Naive thymus-derived CD8-positive, alpha-beta T cell (primary cell): ENCODE results near the gene UBE3B. TPM values are rescaled to one million over a fixed set of nuclear protein-coding genes. Genes with fewer than 3 reads are reported as not detected.

Source experiments
- ATAC-seq, 2 donors: fragments of 150-1000 bp; cut with Tn5 transposase in 1 of 2; sonication (Bioruptor Pico), chemical (Tn5 transposase) in 1 of 2; 1 replicate in 1 of 2; 2 replicates in 1 of 2; pipeline ENCODE4 v1.10.0; 2021; ENCODE audit warnings: mild to moderate bottlenecking in 2 of 2, moderate library complexity in 2 of 2
- POLR2A ChIA-PET: fragments of 350-600 bp; sonication (Branson Sonifier 250); formaldehyde crosslinking; loops from one replicate; lab custom pipeline; 2021; ENCODE audit warnings: antibody characterized with exemption; lab: Charles Lee
- DNase-seq, 10 donors: peaks; one replicate each; pipeline versions ENCODE4 v3.0.0 to v3.0.0-alpha.2; 2020 to 2022
- H3K27ac Mint-ChIP-seq, 10 donors: one replicate each; pipeline ENCODE4 v1.8.0; 2020 to 2022; ENCODE audit warnings: mild to moderate bottlenecking in 10 of 10, mixed read lengths in 10 of 10, moderate library complexity in 4 of 10, inconsistent platforms in 1 of 10
- H3K27me3 Mint-ChIP-seq, 5 donors: one replicate each; pipeline ENCODE4 v1.8.0; 2021 to 2022; ENCODE audit warnings: mixed read lengths in 5 of 5
- H3K36me3 Mint-ChIP-seq, 3 donors: one replicate each; pipeline ENCODE4 v1.8.0; 2020 to 2022; ENCODE audit warnings: mixed read lengths in 3 of 3, mild to moderate bottlenecking in 2 of 3, inconsistent platforms in 1 of 3
- H3K4me1 Mint-ChIP-seq, 4 donors: one replicate each; pipeline ENCODE4 v1.8.0; 2021 to 2022; ENCODE audit warnings: mixed read lengths in 4 of 4
- H3K4me3 Mint-ChIP-seq, 10 donors: one replicate each; pipeline ENCODE4 v1.8.0; 2020 to 2022; ENCODE audit warnings: mild to moderate bottlenecking in 10 of 10, mixed read lengths in 10 of 10, moderate library complexity in 6 of 10, inconsistent platforms in 1 of 10
- H3K9me3 Mint-ChIP-seq, 9 donors: one replicate each; pipeline ENCODE4 v1.8.0; 2020 to 2022; ENCODE audit warnings: mixed read lengths in 9 of 9, mild to moderate bottlenecking in 3 of 9, inconsistent platforms in 1 of 9, moderate library complexity in 1 of 9
- polyA plus RNA-seq, 3 donors: library from polyadenylated mRNA; unstranded; fragments of 300-500 nt; fragmentation: Illumina TruSeq; gene quantifications; one replicate each; pipeline ENCODE4 v1.2.3, GENCODE V29; 2021
- total RNA-seq, 8 experiments: library from RNA in 2 of 8; stranded (reverse) in 2 of 8; gene quantifications; one replicate each; pipeline ENCODE4 v1.2.3 and lab custom pipeline; 2021 to 2026

UBE3B gene
- total and polyA plus RNA-seq, 5 experiments from 2014 or later: 14.0 to 48.7 (median 19.4) TPM

DNA sequence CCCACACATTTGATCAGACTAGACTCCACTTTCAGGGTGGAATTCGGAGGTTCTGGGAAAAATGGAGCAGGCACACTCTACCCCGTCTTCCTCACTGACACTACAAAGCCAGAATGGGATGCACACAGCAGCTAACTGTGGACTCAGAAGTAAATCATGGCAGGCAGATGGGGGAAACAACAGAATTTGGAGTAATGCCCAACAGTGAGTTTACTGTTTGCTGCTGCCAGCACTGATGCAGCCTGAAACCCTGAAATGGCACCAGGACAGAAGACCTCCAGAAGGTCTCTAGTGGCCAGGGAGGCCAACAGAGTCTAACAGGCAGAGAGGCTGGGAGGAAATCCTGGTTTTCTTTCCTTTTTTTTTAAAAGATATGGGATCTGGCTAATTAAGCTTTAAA, 24.9 kb upstream of the UBE3B start:
- Mint-ChIP-seq H3K4me3 (no peak overlapping the region), H3K27me3 (no peaks in the 10 kb centered on the region), H3K27ac (no peak overlapping the region), H3K4me1 (peaks cover 0 to 28% (median 3%) of the 10 kb centered on the region in 4 donors), H3K36me3 (peaks cover 0 to 92% (median 36%) of the 10 kb centered on the region in 3 donors), H3K9me3 (no peaks in the 10 kb centered on the region)
- DNase-seq: no peak
- ATAC-seq: no peak
- POLR2A ChIA-PET: no interaction called here

DNA sequence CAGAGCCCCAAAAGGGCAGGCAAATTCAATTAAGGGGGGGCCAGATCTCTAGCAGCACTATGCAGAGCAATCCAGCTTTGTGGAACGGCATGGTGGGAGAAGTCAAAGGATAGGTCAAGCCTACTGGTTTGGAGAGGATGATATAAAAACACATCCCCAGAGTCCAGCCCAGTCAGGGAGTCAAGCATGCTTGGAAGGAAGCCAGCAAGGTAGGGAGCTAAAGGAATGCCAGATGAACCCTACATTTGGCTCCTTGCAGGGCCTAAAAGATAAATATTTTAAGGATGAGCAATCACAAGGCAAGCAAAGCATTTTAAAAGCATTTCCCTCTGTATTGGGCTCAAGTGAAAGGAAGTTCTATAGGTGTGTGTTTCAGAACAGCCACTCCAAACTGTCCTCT, 21.7 kb upstream of the UBE3B start:
- no peak for ATAC-seq
- Mint-ChIP-seq H3K27ac (no peak overlapping the region), H3K9me3 (no peaks in the 10 kb centered on the region), H3K27me3 (no peaks in the 10 kb centered on the region), H3K4me3 (no peak overlapping the region), H3K36me3 (peaks cover 10 to 91% (median 30%) of the 10 kb centered on the region in 3 donors), H3K4me1 (peaks cover 7 to 43% (median 13%) of the 10 kb centered on the region in 4 donors)
- no peak for DNase-seq
- POLR2A ChIA-PET: no interaction called here

DNA sequence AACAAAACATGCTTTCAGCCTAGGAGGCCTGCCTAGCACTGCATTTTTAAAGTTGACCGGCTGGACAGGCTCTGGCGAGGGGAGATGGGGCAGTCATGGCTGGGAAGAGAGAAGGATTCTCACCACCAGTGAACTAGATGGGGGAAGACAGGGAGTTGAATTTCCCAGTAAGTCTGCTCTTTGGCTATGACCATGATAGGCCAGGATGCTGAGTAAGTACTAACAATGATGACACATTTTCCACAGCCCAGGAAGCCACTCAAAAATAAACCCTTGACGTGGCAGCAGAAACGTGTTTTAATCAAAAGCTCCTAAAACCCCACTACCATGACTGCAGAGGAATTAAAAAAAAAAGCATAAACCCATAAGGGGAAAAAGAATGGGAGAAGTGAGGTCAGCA, 19.3 kb upstream of the UBE3B start:
- Mint-ChIP-seq H3K27ac (peak overlapping the region in 3 of 10 donors; percentile 1 to 70 (median 56)), H3K36me3 (peaks cover 10 to 70% (median 28%) of the 10 kb centered on the region in 3 donors), H3K4me1 (peaks cover 12 to 53% (median 31%) of the 10 kb centered on the region in 4 donors), H3K27me3 (no peaks in the 10 kb centered on the region), H3K9me3 (no peaks in the 10 kb centered on the region), H3K4me3 (peak overlapping the region in 1 of 10 donors; percentile 32)
- POLR2A ChIA-PET: no interaction called here
- DNase-seq: no peak
- no peak for ATAC-seq

DNA sequence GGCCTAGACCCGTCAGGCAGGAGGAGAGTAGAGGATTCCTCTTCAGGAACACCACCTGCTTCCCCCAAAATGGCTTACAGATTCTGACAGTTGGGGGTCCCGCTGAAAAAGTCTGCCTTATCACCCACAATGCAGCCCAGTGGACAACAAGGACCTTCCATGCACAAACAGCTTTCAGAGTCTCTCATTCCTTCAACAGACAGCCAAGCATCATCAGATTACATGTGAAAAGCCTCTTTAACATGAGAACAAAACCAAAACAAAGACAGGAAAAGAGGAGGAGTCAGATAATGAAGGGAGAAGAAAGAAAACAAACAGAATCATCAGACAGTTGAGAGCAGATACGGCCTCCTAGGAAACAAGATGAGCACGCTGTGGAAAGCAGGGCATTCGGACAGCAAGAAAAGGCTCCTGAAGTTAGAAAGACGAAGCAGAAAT, 18.6 kb upstream of the UBE3B start:
- H3K27ac Mint-ChIP-seq: peak overlapping the region in 4 of 10 donors; percentile 7 to 68 (median 26)
- no peaks in the 10 kb centered on the region for H3K27me3 Mint-ChIP-seq
- H3K36me3 Mint-ChIP-seq: peaks cover 10 to 63% (median 28%) of the 10 kb centered on the region in 3 donors
- DNase-seq (no peak), ATAC-seq (no peak)
- H3K4me1 Mint-ChIP-seq: peaks cover 17 to 60% (median 38%) of the 10 kb centered on the region in 4 donors
- POLR2A ChIA-PET: no interaction called here
- no peaks in the 10 kb centered on the region for H3K9me3 Mint-ChIP-seq
- peak overlapping the region in 1 of 10 donors; percentile 11 for H3K4me3 Mint-ChIP-seq

DNA sequence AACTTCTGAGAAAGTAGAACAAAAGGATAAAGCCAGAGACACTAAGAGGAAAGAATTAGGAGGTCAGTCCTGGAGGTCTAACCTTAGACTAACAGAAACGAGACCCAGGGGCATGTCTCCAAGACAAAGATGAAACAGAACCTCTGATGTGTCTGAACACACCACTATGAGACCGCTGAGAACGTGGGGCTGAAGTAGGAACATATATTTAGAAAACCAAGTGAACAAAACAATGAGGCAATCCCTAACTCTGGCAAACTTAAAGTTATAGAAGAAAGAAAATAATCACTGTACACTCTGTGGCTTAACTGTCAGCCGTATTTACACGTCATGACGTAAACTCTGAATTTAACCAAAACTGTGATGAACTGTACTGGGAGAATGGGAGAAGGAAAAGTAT, 18.2 kb upstream of the UBE3B start:
- DNase-seq (no peak), ATAC-seq (no peak)
- peak overlapping the region in 2 of 10 donors; percentile 7 to 45 for H3K27ac Mint-ChIP-seq
- H3K9me3 Mint-ChIP-seq: no peaks in the 10 kb centered on the region
- H3K36me3 Mint-ChIP-seq: peaks cover 10 to 62% (median 26%) of the 10 kb centered on the region in 3 donors
- H3K4me3 Mint-ChIP-seq: no peak overlapping the region
- POLR2A ChIA-PET: no interaction called here
- H3K4me1 Mint-ChIP-seq: peaks cover 18 to 65% (median 43%) of the 10 kb centered on the region in 4 donors
- H3K27me3 Mint-ChIP-seq: no peaks in the 10 kb centered on the region

DNA sequence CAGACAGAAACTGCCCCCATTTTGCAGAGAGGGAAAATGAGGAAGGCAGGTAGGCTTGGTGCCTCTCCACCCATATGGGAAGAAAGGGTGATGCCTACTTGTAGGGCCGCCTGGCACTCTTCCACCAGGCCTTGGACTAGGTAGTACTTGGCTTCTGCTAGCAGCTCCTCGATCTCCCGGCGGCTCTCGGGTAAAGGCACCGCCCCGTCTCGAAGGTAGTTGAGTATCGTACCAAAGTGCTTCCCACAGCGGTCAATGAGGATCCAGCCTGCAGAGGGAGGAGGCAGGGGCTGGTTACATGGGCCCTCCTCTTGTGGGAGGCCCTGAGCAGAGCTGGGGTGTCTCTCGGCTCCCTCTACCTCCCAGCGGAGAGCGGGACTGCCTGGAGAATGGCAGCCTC, 16.9 kb upstream of the UBE3B start:
- no peak overlapping the region for H3K27ac Mint-ChIP-seq
- H3K27me3 Mint-ChIP-seq: no peaks in the 10 kb centered on the region
- peaks cover 25 to 71% (median 55%) of the 10 kb centered on the region in 4 donors for H3K4me1 Mint-ChIP-seq
- DNase-seq (no peak), ATAC-seq (no peak)
- H3K36me3 Mint-ChIP-seq: peaks cover 10 to 55% (median 20%) of the 10 kb centered on the region in 3 donors
- no peak overlapping the region for H3K4me3 Mint-ChIP-seq
- H3K9me3 Mint-ChIP-seq: no peaks in the 10 kb centered on the region
- POLR2A ChIA-PET: no interaction called here

DNA sequence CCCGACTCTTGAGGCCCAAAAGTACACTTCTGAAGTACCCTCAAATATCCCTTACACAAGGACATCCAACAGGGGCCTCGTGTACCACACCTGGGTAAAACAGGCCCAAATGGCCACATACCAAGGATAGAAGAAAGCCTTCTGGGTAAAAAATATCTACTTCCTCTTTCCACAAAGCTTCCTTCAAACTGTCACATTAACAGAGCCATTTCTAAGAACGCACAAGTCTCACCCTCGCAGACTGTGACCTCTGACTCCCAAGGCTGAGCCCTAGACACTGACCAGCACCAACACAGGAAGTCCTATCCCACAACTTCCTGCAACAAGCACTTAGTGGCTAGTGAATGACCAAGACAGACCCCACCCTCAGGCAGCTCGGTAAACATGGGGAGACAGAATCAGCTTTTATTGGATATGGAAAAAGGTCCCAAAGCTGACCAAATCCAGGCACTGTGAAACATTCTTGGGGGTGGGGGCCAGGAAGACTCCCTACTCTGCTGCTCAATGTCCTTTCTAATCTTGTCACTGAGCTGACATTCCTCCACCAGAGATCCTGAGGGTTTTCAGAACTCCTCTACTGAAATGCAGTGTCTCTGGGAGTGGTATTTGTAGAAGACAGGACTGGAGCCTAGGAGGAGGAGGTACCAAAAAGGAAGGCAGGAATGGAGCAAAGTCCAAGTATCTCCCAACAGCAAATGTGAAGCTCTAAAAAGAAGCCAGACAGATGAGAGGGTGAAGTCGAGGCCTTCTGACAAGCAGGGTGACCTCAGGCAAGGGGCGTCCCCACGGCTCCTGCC, 16.2 kb upstream of the UBE3B start:
- POLR2A ChIA-PET: interaction anchor here (0.6 kb wide), 1 partner anchor 10 kb away, joined by 3 read pairs; no protein-coding TSS in a partner anchor
- DNase-seq (no peak), ATAC-seq (no peak)
- Mint-ChIP-seq H3K27me3 (no peaks in the 10 kb centered on the region), H3K4me1 (peaks cover 27 to 74% (median 63%) of the 10 kb centered on the region in 4 donors), H3K36me3 (peaks cover 10 to 54% (median 13%) of the 10 kb centered on the region in 3 donors), H3K27ac (peak overlapping the region in 4 of 10 donors; percentile 18 to 87 (median 69)), H3K9me3 (no peaks in the 10 kb centered on the region), H3K4me3 (peak overlapping the region in 1 of 10 donors; percentile 56)

DNA sequence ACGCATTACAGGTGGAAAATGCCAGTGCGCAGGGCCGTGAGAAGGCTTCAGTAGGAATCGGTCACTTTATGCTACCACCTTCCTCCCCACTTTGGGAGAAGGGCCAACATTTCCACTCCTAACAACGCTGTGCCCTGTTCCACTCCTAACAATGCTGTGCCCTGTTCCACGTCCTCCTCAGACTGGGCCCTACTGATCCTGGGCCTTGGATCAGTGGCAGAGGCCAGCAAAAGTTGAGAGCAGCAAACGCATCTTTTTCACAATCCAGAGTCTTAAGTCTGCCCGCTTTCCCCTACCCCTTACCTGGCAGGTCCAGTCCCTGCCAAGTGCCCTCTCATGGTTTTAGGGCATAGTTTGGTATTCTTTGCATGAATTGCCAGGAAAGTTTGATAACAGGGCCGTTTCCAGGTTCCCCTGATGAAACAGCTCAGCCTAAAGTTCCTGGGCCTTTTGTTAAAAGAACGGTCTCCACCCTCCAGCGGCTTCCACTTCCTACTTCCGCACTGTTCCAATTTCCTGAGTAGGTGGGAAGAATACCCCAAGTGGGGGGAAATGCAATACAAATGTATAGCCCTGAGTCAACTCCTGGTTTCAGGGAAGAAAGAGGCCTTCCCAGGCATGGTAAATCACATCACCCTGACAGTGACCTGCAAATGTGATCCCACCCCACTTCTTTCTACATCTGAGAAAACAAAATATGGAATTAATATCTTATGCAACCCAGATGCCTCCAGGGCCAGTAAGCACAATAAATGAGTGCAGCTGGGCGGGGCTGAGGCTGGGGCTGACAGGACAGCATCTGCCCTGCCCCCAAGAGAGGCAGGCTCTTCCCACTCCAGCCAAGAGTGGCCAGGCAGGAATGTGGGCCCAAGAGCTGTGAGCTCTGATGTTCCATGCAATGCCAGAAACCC, 15.3 kb upstream of the UBE3B start:
- Mint-ChIP-seq H3K4me1 (peaks cover 27 to 79% (median 66%) of the 10 kb centered on the region in 4 donors), H3K27me3 (no peaks in the 10 kb centered on the region), H3K4me3 (peak overlapping the region in 4 of 10 donors; percentile 41 to 73 (median 70)), H3K27ac (peak overlapping the region in 6 of 10 donors; percentile 13 to 75 (median 66)), H3K36me3 (peaks cover 5 to 53% (median 10%) of the 10 kb centered on the region in 3 donors), H3K9me3 (no peaks in the 10 kb centered on the region)
- DNase-seq (no peak), ATAC-seq (no peak)
- POLR2A ChIA-PET: interaction anchor here (0.6 to 1.4 kb wide), 3 partner anchors 9 to 903 kb away, joined by 3 to 4 read pairs (median 3); no protein-coding TSS in a partner anchor

DNA sequence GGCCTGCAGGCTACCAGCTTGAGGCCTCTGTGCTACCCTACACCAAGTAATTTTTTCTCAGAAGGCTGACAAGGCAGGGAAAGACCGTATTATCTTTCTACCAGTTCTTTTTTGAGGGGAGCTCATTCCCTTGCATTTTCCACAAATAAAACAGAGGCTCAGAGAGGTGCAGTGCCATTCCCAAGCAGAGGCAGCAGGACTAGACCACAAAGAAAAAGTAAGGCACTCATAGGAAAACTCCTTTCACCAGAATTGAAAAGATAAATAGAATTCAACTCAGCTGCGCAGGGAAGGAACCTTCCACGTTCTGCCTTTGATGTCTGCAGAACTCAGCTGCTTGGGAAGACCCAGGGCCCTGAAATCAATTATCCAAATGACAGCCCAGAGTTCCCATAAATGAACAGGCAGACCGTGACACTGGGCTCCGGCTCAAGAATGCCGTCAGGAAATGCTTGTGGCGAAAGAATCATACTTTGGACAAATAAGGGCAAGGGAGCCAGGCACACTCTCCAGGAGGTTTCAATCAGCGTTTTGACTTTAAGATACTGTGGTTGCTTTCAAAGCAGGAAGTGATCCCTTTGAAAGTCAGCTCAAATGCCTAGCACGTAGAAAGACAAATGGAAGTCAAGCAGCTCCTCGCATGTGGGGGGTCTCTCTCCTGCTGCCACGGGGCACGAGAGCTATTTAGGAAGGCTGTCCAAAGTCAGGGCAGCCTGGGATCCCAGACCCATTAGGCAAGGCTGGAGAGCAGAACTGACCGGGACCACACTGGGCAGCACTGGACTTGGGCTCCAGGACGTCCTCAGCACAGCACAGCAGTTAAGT, 14.4 kb upstream of the UBE3B start:
- DNase-seq: peak in 3 of 10 donors; percentile 5 to 35 (median 32)
- ATAC-seq: peak; percentile 77 to 78
- Mint-ChIP-seq H3K4me3 (peak overlapping the region; percentile 32 to 80 (median 70)), H3K4me1 (peaks cover 27 to 74% (median 66%) of the 10 kb centered on the region in 4 donors), H3K36me3 (peaks cover 2 to 53% (median 10%) of the 10 kb centered on the region in 3 donors), H3K27me3 (no peaks in the 10 kb centered on the region), H3K27ac (peak overlapping the region; percentile 45 to 94 (median 72)), H3K9me3 (no peaks in the 10 kb centered on the region)
- POLR2A ChIA-PET: interaction anchor here (1.4 kb wide), 2 partner anchors 10 to 14 kb away, joined by 3 to 6 read pairs; partner anchors contain the start of genes KCTD10 and UBE3B

DNA sequence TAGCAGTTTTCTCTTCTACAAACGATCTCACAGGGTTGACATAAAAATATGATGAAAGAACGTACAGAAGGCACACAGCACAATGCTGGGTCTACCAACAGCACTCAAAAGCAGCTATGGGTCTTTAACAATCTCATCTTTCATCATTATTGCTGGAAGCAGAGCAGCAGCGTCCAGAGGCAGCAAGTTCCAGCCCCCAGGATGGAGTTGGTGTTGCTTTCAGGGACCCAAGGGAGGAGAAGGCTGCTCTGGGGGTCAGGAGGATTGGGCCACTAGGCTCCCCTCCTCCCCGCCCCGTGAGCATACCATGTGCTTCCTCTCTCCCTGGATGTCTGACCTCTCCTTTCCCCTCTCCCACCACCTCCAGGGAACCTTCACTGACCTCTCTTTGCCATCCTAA, 13.7 kb upstream of the UBE3B start:
- POLR2A ChIA-PET: interaction anchor here (1.4 kb wide), 1 partner anchor 13 kb away, joined by 6 read pairs; the partner anchor contains the start of genes KCTD10 and UBE3B
- H3K36me3 Mint-ChIP-seq: peaks cover 2 to 55% (median 9%) of the 10 kb centered on the region in 3 donors

DNA sequence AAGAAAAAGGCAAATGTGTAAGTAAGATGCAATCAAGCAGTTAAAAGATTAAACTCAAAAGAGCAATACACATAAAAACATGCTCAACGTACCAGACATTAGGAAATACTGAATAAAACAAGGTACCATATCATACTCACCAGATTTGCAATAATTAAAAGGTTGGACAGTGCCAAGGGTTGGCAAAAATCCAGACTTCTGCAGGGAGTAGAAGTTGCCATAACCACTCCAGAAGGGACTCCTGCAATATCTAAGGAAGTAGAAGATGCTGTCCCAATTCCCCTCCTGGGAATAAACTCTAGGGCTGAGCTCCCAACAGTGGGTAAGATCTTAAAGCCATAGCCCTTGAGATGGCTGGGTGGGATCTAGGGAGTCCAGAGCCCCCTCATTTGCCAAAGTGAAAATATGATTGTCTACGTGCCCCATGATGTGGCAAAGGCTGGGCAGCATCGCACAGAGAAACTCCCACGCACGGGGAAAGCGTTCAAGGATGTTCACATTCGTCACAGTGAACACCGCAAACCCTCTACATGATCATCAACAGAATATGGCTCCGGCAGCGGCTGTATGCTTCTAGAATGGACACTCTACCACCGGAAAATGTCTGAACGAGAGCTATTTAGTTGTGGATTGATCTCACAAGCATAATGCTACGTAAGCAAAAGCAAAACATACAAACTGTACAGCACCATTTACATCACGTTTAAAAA, 12.6 kb upstream of the UBE3B start:
- no peak for ATAC-seq
- POLR2A ChIA-PET: interaction anchor here (0.7 kb wide), 1 partner anchor 12 kb away, joined by 3 read pairs; the partner anchor contains the start of genes KCTD10 and UBE3B
- no peaks in the 10 kb centered on the region for H3K9me3 Mint-ChIP-seq
- H3K27me3 Mint-ChIP-seq: no peaks in the 10 kb centered on the region
- H3K4me1 Mint-ChIP-seq: peaks cover 22 to 75% (median 62%) of the 10 kb centered on the region in 4 donors
- no peak for DNase-seq
- H3K27ac Mint-ChIP-seq: peak overlapping the region in 1 of 10 donors; percentile 32
- peaks cover 0 to 49% (median 2%) of the 10 kb centered on the region in 3 donors for H3K36me3 Mint-ChIP-seq
- peak overlapping the region in 1 of 10 donors; percentile 48 for H3K4me3 Mint-ChIP-seq

More for the DNA sequence above, 13.7 kb upstream of the UBE3B start:
- DNase-seq: no peak
- Mint-ChIP-seq H3K4me3 (peak overlapping the region in 8 of 10 donors; percentile 20 to 73 (median 62)), H3K27ac (peak overlapping the region in 9 of 10 donors; percentile 45 to 94 (median 72)), H3K9me3 (no peaks in the 10 kb centered on the region), H3K4me1 (peaks cover 27 to 74% (median 63%) of the 10 kb centered on the region in 4 donors), H3K27me3 (no peaks in the 10 kb centered on the region)
- no peak for ATAC-seq
